GM12872 (cell line): ENCODE results near the gene GPR173.
A peak's percentile ranks its signal among the peaks of the same experiment; 100 is the strongest.

Experiments
- TF ChIP-seq, protein P1 (sequence below): IDR thresholded peaks from 3 replicates; pipeline ENCODE4 v1.5.1; 2011; ENCODE audit warnings: low read depth, mild to moderate bottlenecking, low read length, moderate library complexity; ENCODE audit not compliant: insufficient read depth

GPR173 gene

DNA sequence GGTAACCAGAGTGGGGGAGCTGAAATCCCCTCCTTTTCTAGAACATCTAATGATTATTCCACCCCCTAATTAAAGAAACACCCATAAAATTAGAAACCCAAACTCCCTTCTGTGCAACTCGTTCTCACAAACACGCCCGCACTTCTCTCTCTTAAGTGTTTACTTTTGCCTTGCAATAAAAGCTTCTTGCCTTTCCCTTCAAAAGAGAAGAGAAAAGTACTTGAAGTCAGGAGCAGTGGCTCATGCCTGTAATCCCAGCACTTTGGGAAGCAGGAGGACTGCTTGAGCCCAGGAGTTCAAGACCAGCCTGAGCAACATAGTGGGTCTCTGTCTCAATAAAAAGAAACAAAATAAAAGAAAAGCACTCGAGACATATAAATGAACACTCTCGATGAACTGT is 3.6 kb upstream of the GPR173 start:
- TF ChIP-seq, protein P1, sequence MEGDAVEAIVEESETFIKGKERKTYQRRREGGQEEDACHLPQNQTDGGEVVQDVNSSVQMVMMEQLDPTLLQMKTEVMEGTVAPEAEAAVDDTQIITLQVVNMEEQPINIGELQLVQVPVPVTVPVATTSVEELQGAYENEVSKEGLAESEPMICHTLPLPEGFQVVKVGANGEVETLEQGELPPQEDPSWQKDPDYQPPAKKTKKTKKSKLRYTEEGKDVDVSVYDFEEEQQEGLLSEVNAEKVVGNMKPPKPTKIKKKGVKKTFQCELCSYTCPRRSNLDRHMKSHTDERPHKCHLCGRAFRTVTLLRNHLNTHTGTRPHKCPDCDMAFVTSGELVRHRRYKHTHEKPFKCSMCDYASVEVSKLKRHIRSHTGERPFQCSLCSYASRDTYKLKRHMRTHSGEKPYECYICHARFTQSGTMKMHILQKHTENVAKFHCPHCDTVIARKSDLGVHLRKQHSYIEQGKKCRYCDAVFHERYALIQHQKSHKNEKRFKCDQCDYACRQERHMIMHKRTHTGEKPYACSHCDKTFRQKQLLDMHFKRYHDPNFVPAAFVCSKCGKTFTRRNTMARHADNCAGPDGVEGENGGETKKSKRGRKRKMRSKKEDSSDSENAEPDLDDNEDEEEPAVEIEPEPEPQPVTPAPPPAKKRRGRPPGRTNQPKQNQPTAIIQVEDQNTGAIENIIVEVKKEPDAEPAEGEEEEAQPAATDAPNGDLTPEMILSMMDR = no peak

DNA sequence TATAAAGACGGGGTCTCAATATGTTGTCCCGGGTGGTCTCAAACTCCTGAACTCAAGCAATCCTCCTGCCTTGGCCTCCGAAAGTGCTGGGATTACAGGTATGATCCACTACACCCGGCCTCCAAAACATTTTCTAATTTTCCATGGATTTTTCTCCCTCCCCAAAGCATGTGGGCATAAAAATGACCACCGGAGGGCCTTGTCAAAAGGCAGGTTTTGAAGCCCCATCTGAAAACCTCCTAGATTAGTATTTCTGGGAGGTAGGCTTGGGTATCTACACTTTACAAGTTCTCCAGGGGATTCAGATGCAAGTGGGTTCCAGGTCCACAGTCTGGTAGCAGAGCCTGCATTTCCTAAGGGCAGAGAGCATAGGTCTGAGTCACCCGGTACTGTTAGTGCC is 1.4 kb upstream of the GPR173 start:
- TF ChIP-seq, protein P1 = 0 out of 3 replicates have a peak, but pooled peaks have one; percentile 11

DNA sequence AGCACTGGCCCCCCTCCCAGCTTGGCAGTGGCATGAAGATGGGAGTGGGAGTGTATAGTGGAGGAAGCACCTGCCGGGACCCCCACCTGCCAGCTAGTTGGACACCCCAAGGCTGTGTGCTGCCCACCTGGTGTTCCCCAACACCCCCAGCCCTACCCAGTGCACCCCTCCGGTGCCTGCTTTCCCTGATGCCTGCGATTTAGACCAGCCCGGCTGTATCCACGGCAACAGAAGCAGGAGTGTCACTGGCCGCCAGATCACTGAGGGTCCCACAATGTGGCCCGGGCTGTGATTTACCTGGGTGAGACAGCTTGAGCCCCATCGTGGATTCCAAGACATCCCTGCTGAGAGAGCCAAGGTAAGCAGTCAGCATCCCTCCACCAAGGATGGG is 533 bp downstream of the GPR173 start:
- TF ChIP-seq, protein P1 = no peak

DNA sequence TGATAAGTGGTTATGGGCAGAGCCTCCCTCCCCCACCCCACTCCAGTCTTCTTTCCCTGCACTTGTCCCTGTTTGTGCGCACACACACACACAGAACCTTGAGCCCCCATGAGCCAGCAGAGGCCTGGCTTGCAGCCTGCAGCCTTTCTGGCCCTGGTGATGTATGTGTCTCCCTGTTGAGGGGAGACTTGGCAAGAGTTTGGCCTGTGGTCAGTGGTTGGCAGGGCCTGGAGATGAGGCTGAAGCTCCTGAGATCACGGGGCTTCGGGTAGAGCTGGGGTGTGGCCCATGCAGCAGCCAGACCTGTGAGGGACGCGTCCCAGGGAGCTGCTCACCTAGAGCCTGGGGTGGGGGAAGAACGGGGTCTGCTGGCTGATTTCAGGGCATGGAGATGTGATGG is 2.3 kb downstream of the GPR173 start:
- TF ChIP-seq, protein P1 = no peak

DNA sequence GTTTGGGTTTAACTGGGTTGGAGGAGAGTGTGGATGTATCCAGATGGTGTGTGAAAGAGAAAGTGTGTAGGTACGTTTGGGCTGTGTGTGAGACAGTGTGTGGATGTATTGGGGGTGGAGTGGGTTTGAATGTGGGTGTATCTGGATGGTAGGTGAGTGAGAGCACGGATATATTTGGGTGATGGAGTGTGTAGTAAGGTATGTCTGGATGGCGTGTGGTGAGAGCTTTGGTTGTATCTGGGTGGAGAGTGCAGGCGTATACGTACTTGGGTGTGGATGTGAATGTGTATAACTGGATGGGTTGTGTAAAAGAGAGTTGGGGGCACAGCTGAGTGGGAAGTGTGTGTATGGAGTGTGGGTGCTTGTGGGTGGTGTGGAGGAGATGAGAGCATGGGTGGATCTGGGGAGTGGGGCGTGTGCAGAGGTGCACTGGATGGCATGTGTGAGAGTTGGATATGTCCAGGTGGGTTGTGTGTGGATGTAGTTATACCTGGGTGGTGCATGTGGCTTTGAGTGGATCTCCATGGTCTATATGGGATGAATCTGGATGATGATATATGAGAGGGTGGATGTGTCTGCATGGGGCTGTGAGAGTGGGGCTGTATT is 6.8 kb downstream of the GPR173 start:
- TF ChIP-seq, protein P1 = no peak

DNA sequence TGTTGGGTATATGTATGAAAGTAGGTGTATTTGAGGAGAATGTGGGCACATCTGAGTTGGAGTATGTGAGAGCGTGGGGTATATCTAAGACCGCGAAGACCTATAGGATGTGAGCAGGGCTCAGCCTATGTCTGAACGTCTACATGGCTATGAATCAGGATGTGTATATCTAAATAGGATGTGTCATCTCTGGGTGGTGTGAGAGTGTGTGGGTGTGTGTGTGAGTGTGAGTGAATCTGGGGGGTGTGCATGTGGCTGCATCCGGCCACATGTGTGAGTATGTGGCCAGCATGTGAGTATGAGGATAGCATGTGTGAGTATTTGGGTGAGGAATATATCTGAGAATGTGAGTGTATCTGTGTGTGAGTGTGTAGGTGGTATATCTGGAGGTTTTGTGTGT is 7.7 kb downstream of the GPR173 start:
- TF ChIP-seq, protein P1 = no peak

DNA sequence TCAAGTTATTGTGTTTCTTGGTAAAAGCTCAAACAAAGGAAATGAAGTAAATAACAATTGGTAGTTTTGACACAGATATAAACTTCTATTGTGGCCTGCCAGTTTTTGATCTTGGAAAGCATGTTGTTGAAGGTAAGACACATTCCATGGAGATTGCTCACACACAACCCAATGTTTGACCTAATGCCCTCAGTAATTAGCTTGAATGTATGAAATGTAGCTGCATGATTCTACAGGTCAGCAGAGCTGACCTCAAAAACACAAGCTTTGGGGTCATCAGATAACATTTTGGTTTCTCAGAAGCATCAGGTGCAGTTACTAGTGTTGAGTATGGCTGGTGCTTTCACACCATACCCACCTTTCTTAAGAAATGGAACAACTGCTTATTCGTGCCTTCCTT is 16.5 kb downstream of the GPR173 start:
- TF ChIP-seq, protein P1 = no peak
